ENCODE results near the gene NPHP4. TPM values are rescaled to one million over a fixed set of nuclear protein-coding genes. Genes with fewer than 3 reads are reported as not detected.

Gene NPHP4
- total RNA-seq, 4 donors from 2014 or later, result 9.2 to 35.5 (median 18.3) TPM

- Histone ChIP-seq H3K36me3 (no peaks in the 10 kb centered on the region), H3K27me3 (no peaks in the 10 kb centered on the region), H3K9me3 (no peaks in the 10 kb centered on the region), H3K27ac (no peak overlapping the region), H3K4me1 (peaks cover 0 to 4% (median 0%) of the 10 kb centered on the region in 4 donors), H3K4me3 (no peak overlapping the region)
- TF ChIP-seq CTCF (IDR thresholded peaks at IDR 0.05) (no peak), POLR2A (IDR thresholded peaks at IDR 0.05) (no peak)
- DNase-seq, result no peak
These were observed 81.1 kb downstream of the NPHP4 start for GRCh38 chr1:5911157-5911556.

GRCh38 chr1:5910666-5911065, 81.6 kb downstream of the NPHP4 start:
- Histone ChIP-seq H3K36me3 (no peaks in the 10 kb centered on the region), H3K9me3 (no peaks in the 10 kb centered on the region), H3K4me3 (no peak overlapping the region), H3K27ac (no peak overlapping the region), H3K27me3 (no peaks in the 10 kb centered on the region), H3K4me1 (peaks cover 0 to 2% (median 0%) of the 10 kb centered on the region in 4 donors)
- TF ChIP-seq CTCF (IDR thresholded peaks at IDR 0.05) (no peak), POLR2A (IDR thresholded peaks at IDR 0.05) (no peak)
- DNase-seq, result no peak

- H3K36me3 ChIP-seq, result no peaks in the 10 kb centered on the region
- no peak overlapping the region for H3K4me3 ChIP-seq
- DNase-seq, result no peak
- TF ChIP-seq POLR2A (IDR thresholded peaks at IDR 0.05) (no peak), CTCF (IDR thresholded peaks at IDR 0.05) (no peak)
- no peak overlapping the region for H3K27ac ChIP-seq
- H3K4me1 ChIP-seq, result no peaks in the 10 kb centered on the region
- no peaks in the 10 kb centered on the region for H3K9me3 ChIP-seq
- H3K27me3 ChIP-seq, result no peaks in the 10 kb centered on the region
These were observed 82.0 kb downstream of the NPHP4 start for GRCh38 chr1:5910276-5910620.

GRCh38 chr1:5909576-5910275, 82.5 kb downstream of the NPHP4 start:
- TF ChIP-seq CTCF (IDR thresholded peaks at IDR 0.05) (no peak), POLR2A (IDR thresholded peaks at IDR 0.05) (no peak)
- Histone ChIP-seq H3K4me3 (no peak overlapping the region), H3K27ac (no peak overlapping the region), H3K9me3 (no peaks in the 10 kb centered on the region), H3K27me3 (no peaks in the 10 kb centered on the region), H3K36me3 (peaks cover 0 to 2% (median 0%) of the 10 kb centered on the region in 3 donors), H3K4me1 (no peaks in the 10 kb centered on the region)
- no peak for DNase-seq

- Histone ChIP-seq H3K4me1 (no peaks in the 10 kb centered on the region), H3K27me3 (no peaks in the 10 kb centered on the region), H3K36me3 (peaks cover 0 to 4% (median 0%) of the 10 kb centered on the region in 3 donors), H3K4me3 (no peak overlapping the region), H3K27ac (no peak overlapping the region), H3K9me3 (no peaks in the 10 kb centered on the region)
- no peak for DNase-seq
- TF ChIP-seq POLR2A (IDR thresholded peaks at IDR 0.05), result no peak
- no peak for TF ChIP-seq CTCF (IDR thresholded peaks at IDR 0.05)
These were observed 83.5 kb downstream of the NPHP4 start for GRCh38 chr1:5908461-5909375.
